ENCODE results near the gene SLC4A3. TPM values are rescaled to one million over a fixed set of nuclear protein-coding genes. Genes with fewer than 3 reads are reported as not detected.

SLC4A3 gene
- total RNA-seq, 2 experiments from 2014 or later = 0.16 to 0.20 TPM

DNA sequence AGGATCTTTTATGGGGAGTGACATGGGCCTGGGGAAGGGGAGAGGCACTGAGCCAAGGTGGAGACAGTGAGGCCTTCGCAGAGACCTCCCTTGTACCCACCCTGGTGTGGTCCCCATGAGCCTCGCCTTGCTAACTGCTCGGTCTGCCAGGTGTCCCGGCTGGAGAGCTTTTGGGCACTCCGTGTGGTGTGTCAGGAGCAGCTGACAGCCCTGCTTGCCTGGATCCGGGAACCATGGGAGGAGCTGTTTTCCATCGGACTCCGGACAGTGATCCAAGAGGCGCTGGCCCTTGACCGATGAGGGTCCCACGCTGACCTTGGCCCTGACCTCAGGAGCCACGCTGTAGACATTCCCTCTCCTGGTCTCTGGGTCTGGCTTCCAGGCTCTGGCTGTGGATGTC is 11.5 kb upstream of the SLC4A3 start:
- Mint-ChIP-seq H3K4me1 (ENCODE audit: low read depth) (peaks cover 16% of the 10 kb centered on the region), H3K9me3 (no peaks in the 10 kb centered on the region), H3K36me3 (ENCODE audit: low read depth) (peaks cover 23% of the 10 kb centered on the region), H3K4me3 (no peak overlapping the region), H3K27me3 (no peaks in the 10 kb centered on the region), H3K27ac (no peak overlapping the region)
- Histone ChIP-seq H3K4me3 (ENCODE audit: low read length) (no peak overlapping the region), H3K27ac (ENCODE audit: low read depth in 1 of 2, low read length in 2 of 2) (no peak overlapping the region), H3K36me3 (ENCODE audit: insufficient read depth, low read length) (peaks cover 31% of the 10 kb centered on the region), H3K4me1 (ENCODE audit: insufficient read depth, low read length) (peaks cover 13% of the 10 kb centered on the region), H3K9me3 (ENCODE audit: control insufficient read depth in 1 of 2, insufficient read depth in 1 of 2, low read length in 2 of 2) (no peaks in the 10 kb centered on the region), H3K27me3 (ENCODE audit: control insufficient read depth in 1 of 2, insufficient read depth in 2 of 2, low read length in 2 of 2) (no peaks in the 10 kb centered on the region)
- TF ChIP-seq, protein P1, sequence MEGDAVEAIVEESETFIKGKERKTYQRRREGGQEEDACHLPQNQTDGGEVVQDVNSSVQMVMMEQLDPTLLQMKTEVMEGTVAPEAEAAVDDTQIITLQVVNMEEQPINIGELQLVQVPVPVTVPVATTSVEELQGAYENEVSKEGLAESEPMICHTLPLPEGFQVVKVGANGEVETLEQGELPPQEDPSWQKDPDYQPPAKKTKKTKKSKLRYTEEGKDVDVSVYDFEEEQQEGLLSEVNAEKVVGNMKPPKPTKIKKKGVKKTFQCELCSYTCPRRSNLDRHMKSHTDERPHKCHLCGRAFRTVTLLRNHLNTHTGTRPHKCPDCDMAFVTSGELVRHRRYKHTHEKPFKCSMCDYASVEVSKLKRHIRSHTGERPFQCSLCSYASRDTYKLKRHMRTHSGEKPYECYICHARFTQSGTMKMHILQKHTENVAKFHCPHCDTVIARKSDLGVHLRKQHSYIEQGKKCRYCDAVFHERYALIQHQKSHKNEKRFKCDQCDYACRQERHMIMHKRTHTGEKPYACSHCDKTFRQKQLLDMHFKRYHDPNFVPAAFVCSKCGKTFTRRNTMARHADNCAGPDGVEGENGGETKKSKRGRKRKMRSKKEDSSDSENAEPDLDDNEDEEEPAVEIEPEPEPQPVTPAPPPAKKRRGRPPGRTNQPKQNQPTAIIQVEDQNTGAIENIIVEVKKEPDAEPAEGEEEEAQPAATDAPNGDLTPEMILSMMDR (IDR thresholded peaks at IDR 0.05) = no peak
- ATAC-seq (ENCODE audit: poor library complexity) (no peak), DNase-seq (no peak)
- ChIA-PET CTCF (no interaction called here), POLR2A (no interaction called here)
- intact Hi-C loops (cut with DNase I, micrococcal nuclease) = no loop called here

DNA sequence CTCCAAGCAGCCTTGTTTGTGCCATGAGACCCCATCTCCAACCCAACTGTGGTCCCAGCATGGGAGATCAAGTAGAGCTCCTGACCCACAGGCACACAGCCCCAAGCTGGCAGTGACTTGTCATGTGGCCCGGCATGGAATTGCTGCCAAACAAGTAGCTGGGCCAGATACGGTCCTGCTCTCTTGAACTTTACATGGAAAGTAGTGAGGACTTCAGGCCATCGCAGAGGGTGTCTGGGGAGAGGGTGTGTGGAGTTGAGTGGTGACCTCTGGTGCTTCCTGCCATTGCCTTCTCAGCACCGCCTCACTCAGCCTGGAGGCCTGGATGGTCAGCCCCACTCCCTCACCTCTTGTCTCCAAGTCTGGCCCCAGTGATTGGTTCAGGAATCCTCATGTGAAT is 10.9 kb upstream of the SLC4A3 start:
- CTCF ChIA-PET = no interaction called here
- Mint-ChIP-seq H3K9me3 (no peaks in the 10 kb centered on the region), H3K27ac (no peak overlapping the region), H3K36me3 (ENCODE audit: low read depth) (peaks cover 17% of the 10 kb centered on the region), H3K4me1 (ENCODE audit: low read depth) (peaks cover 12% of the 10 kb centered on the region), H3K27me3 (no peaks in the 10 kb centered on the region), H3K4me3 (no peak overlapping the region)
- Histone ChIP-seq H3K4me1 (ENCODE audit: insufficient read depth, low read length) (peaks cover 13% of the 10 kb centered on the region), H3K4me3 (ENCODE audit: low read length) (no peak overlapping the region), H3K27ac (ENCODE audit: low read depth in 1 of 2, low read length in 2 of 2) (no peak overlapping the region), H3K27me3 (ENCODE audit: control insufficient read depth in 1 of 2, insufficient read depth in 2 of 2, low read length in 2 of 2) (no peaks in the 10 kb centered on the region), H3K36me3 (ENCODE audit: insufficient read depth, low read length) (peaks cover 26% of the 10 kb centered on the region), H3K9me3 (ENCODE audit: control insufficient read depth in 1 of 2, insufficient read depth in 1 of 2, low read length in 2 of 2) (no peaks in the 10 kb centered on the region)
- POLR2A ChIA-PET = no interaction called here
- DNase-seq (no peak), ATAC-seq (ENCODE audit: poor library complexity) (no peak)
- intact Hi-C loops (cut with DNase I, micrococcal nuclease) = no loop called here
- TF ChIP-seq, protein P1 (IDR thresholded peaks at IDR 0.05) = no peak

DNA sequence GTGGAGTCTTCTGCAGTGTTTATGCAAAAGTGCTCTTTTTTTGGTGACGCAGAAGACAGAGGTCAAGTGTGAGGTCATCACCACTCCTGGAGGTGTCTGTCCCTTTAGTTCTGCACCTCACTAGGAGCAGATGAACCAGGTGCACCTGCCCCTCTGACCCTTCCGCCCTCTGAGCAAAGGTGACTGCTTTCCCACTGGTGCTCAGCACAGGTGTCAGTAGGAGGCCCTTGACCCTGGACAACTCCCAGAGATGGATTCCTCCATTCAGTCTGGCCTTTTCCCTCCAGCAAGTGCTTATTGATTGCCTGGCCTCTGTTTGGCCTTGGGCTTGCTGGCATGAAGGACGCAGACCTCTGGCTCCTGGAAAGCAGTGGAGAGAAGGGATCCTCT is 8.7 kb upstream of the SLC4A3 start:
- ChIA-PET CTCF (no interaction called here), POLR2A (interaction anchor here (0.8 kb wide), 1 partner anchor 668 kb away, joined by 3 read pairs; no protein-coding TSS in a partner anchor)
- Histone ChIP-seq H3K27me3 (ENCODE audit: control insufficient read depth in 1 of 2, insufficient read depth in 2 of 2, low read length in 2 of 2) (no peaks in the 10 kb centered on the region), H3K4me3 (ENCODE audit: low read length) (no peak overlapping the region), H3K4me1 (ENCODE audit: insufficient read depth, low read length) (no peaks in the 10 kb centered on the region), H3K9me3 (ENCODE audit: control insufficient read depth in 1 of 2, insufficient read depth in 1 of 2, low read length in 2 of 2) (no peaks in the 10 kb centered on the region), H3K36me3 (ENCODE audit: insufficient read depth, low read length) (peaks cover 16% of the 10 kb centered on the region), H3K27ac (ENCODE audit: low read depth in 1 of 2, low read length in 2 of 2) (no peak overlapping the region)
- H3K27me3 Mint-ChIP-seq = peaks cover 7% of the 10 kb centered on the region
- DNase-seq = no peak
- H3K4me3 Mint-ChIP-seq = no peak overlapping the region
- H3K36me3 Mint-ChIP-seq (ENCODE audit: low read depth) = peaks cover 12% of the 10 kb centered on the region
- H3K27ac Mint-ChIP-seq = no peak overlapping the region
- H3K9me3 Mint-ChIP-seq = no peaks in the 10 kb centered on the region
- no peak for ATAC-seq (ENCODE audit: poor library complexity)
- intact Hi-C loops (cut with DNase I, micrococcal nuclease) = no loop called here
- TF ChIP-seq, protein P1 (IDR thresholded peaks at IDR 0.05) = no peak
- no peaks in the 10 kb centered on the region for H3K4me1 Mint-ChIP-seq (ENCODE audit: low read depth)

Measured in CD4-positive, alpha-beta T cell (primary cell).